Lower leg skin (tissue), 3 donors: ENCODE data around the gene ABHD2.

Experiments
- CTCF ChIP-seq, 3 donors: fragments of 450-650 bp; IDR thresholded peaks; one replicate each; pipeline ENCODE4 v1.5.1; 2016; ENCODE audit warnings: antibody characterized with exemption in 3 of 3, mild to moderate bottlenecking in 3 of 3, moderate library complexity in 2 of 3
- POLR2A ChIP-seq, 2 donors: fragments of 450-650 bp; IDR thresholded peaks; one replicate each; pipeline ENCODE4 v1.6.1; 2016 to 2017; ENCODE audit warnings: antibody characterized with exemption in 2 of 2, mild to moderate bottlenecking in 1 of 2, moderate library complexity in 1 of 2

GRCh38 chr15:89243046-89243690 is 154.9 kb downstream of the ABHD2 start:
- TF ChIP-seq CTCF (IDR thresholded peaks at IDR 0.05) (no peak), POLR2A (IDR thresholded peaks at IDR 0.05) (no peak)
